ENCODE data around the gene CHCT1.

Gene CHCT1

GRCh38 chr17:60392042-60392844, 30.0 kb upstream of the CHCT1 start, which contains the start of gene USP32:
Gene USP32, minus strand, starts transcription at chr17:60392133. Its CDS starts 194 bp downstream, at chr17:60391939.
- Histone ChIP-seq H3K9ac (ENCODE audit: insufficient read length, low read depth) (peak within 1 kb of the TSS; percentile 100), H3K4me3 (ENCODE audit: insufficient read length, low read depth) (peak within 1 kb of the TSS; percentile 98), H3K27me3 (ENCODE audit: insufficient read depth, insufficient read length) (no peaks in the 10 kb centered on the region), H3K4me1 (ENCODE audit: insufficient read depth, insufficient read length) (no peaks in the 10 kb centered on the region), H3K36me3 (ENCODE audit: insufficient read depth, insufficient read length, low read length) (no peaks in the 10 kb centered on the region), H3K9me3 (ENCODE audit: insufficient read depth, low read length) (no peaks in the 10 kb centered on the region)
- TF ChIP-seq YY1 (IDR thresholded peaks at IDR 0.05; ENCODE audit: insufficient read depth, insufficient read length) (peak; percentile 4), ZNF274 (IDR thresholded peaks at IDR 0.05; ENCODE audit: low read depth, low read length) (no peak)
- DNase-seq (ENCODE audit: low read depth, low spot score), result peak; percentile 93

DNA sequence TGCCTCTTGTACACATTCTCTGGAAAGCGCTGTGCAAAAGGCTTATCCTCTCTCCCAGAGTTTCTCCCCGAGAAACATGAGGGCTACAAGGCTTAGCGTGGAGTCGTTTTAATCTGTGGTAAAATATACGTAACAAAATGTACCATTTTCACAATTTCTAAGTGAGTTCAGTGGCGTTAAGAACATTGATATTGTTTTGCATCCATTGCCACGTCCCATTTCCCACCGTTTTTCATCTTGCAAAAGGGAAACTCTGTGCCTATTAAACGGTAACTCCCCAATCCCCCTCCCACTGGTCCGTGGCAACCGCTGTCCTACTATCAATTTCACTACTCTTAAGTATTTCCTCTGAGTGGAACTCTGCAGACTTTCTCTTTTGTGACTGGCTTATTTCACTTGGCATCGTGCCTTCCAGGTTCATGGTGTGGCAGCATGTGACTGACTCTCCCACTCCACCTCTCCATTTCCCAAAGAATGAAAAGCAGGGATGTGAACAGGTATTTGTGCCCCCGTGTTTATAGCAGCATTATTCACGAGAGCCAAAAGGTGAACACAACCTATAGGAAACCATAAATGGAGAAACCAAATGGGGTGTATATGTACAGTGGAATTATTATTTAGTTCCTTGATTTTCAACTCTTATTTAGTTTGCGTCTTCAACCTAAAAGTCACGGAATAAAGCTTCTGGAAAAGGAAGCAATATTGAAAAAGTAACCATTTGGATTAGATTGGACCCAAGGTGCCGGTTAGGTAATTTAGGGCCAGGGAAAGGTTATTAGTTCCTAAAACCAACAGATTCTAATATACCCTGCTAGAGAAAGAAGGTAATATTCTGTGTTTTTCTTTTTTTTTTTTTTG, 29.2 kb upstream of the CHCT1 start:
- H3K4me1 ChIP-seq (ENCODE audit: insufficient read depth, insufficient read length), result no peaks in the 10 kb centered on the region
- no peak for DNase-seq (ENCODE audit: low read depth, low spot score)
- peak overlapping the region; percentile 98 for H3K4me3 ChIP-seq (ENCODE audit: insufficient read length, low read depth)
- H3K9me3 ChIP-seq (ENCODE audit: insufficient read depth, low read length), result no peaks in the 10 kb centered on the region
- no peaks in the 10 kb centered on the region for H3K36me3 ChIP-seq (ENCODE audit: insufficient read depth, insufficient read length, low read length)
- TF ChIP-seq YY1 (IDR thresholded peaks at IDR 0.05; ENCODE audit: insufficient read depth, insufficient read length) (no peak), ZNF274 (IDR thresholded peaks at IDR 0.05; ENCODE audit: low read depth, low read length) (no peak), SUZ12 (IDR thresholded peaks at IDR 0.05; ENCODE audit: extremely low read depth, insufficient read depth, insufficient read length) (no peak)
- H3K9ac ChIP-seq (ENCODE audit: insufficient read length, low read depth), result peak overlapping the region; percentile 99
- H3K27me3 ChIP-seq (ENCODE audit: insufficient read depth, insufficient read length), result no peaks in the 10 kb centered on the region

DNA sequence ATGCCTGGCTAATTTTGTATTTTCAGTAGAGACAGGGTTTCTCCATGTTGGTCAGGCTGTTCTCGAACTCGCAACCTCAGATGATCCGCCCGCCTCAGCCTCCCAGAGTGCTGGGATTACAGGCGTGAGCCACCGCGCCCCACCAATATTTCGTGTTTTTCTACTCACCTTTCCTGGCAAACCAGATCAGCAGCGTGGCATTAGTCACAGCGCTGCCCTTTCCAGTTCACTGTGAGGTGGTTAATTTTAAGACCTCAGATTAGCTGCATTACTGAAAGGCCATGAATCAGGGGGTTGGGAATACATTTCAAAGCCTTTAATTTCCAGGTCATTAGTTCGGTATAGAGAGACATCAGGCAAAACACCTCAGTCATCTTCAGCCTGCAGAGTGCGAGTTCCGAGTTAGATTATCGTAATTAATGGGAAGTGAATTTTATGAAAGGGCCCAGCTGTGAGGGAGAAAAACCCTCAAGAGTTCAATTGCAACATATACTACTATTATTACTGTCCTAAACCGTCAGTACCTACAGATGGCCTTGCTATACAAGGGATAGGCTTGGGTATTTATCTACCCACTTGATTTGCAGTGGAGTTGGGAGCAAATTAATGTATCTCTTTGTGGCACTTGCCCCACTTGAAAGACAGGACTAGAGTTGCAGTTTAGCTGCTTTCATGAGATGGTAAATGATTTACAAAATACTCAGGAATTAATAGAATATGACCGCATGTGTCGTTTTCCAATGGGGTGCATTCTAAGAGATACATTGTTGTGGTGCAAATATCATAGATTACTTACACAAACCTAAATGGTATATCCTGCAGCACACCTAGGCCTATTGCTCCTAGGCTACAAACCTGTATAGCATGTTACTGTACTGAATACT, 28.2 kb upstream of the CHCT1 start:
- TF ChIP-seq SUZ12 (IDR thresholded peaks at IDR 0.05; ENCODE audit: extremely low read depth, insufficient read depth, insufficient read length), result no peak
- TF ChIP-seq YY1 (IDR thresholded peaks at IDR 0.05; ENCODE audit: insufficient read depth, insufficient read length), result no peak
- TF ChIP-seq ZNF274 (IDR thresholded peaks at IDR 0.05; ENCODE audit: low read depth, low read length), result no peak
- Histone ChIP-seq H3K9ac (ENCODE audit: insufficient read length, low read depth) (no peak overlapping the region), H3K27me3 (ENCODE audit: insufficient read depth, insufficient read length) (no peaks in the 10 kb centered on the region), H3K4me3 (ENCODE audit: insufficient read length, low read depth) (no peak overlapping the region), H3K4me1 (ENCODE audit: insufficient read depth, insufficient read length) (no peaks in the 10 kb centered on the region), H3K9me3 (ENCODE audit: insufficient read depth, low read length) (no peaks in the 10 kb centered on the region), H3K36me3 (ENCODE audit: insufficient read depth, insufficient read length, low read length) (no peaks in the 10 kb centered on the region)
- no peak for DNase-seq (ENCODE audit: low read depth, low spot score)

- no peak overlapping the region for H3K4me3 ChIP-seq (ENCODE audit: insufficient read length, low read depth)
- no peaks in the 10 kb centered on the region for H3K27me3 ChIP-seq (ENCODE audit: insufficient read depth, insufficient read length)
- H3K36me3 ChIP-seq (ENCODE audit: insufficient read depth, insufficient read length, low read length), result no peaks in the 10 kb centered on the region
- H3K4me1 ChIP-seq (ENCODE audit: insufficient read depth, insufficient read length), result no peaks in the 10 kb centered on the region
- H3K9me3 ChIP-seq (ENCODE audit: insufficient read depth, low read length), result no peaks in the 10 kb centered on the region
- no peak overlapping the region for H3K9ac ChIP-seq (ENCODE audit: insufficient read length, low read depth)
- DNase-seq (ENCODE audit: low read depth, low spot score), result no peak
- TF ChIP-seq SUZ12 (IDR thresholded peaks at IDR 0.05; ENCODE audit: extremely low read depth, insufficient read depth, insufficient read length) (no peak), ZNF274 (IDR thresholded peaks at IDR 0.05; ENCODE audit: low read depth, low read length) (no peak), YY1 (IDR thresholded peaks at IDR 0.05; ENCODE audit: insufficient read depth, insufficient read length) (no peak)
These were observed 26.7 kb upstream of the CHCT1 start for GRCh38 chr17:60395508-60396065.

GRCh38 chr17:60396412-60396811, 25.9 kb upstream of the CHCT1 start:
- H3K36me3 ChIP-seq (ENCODE audit: insufficient read depth, insufficient read length, low read length), result no peaks in the 10 kb centered on the region
- no peak overlapping the region for H3K9ac ChIP-seq (ENCODE audit: insufficient read length, low read depth)
- H3K4me1 ChIP-seq (ENCODE audit: insufficient read depth, insufficient read length), result no peaks in the 10 kb centered on the region
- TF ChIP-seq SUZ12 (IDR thresholded peaks at IDR 0.05; ENCODE audit: extremely low read depth, insufficient read depth, insufficient read length), result no peak
- no peak for TF ChIP-seq ZNF274 (IDR thresholded peaks at IDR 0.05; ENCODE audit: low read depth, low read length)
- no peak for TF ChIP-seq YY1 (IDR thresholded peaks at IDR 0.05; ENCODE audit: insufficient read depth, insufficient read length)
- no peaks in the 10 kb centered on the region for H3K9me3 ChIP-seq (ENCODE audit: insufficient read depth, low read length)
- H3K4me3 ChIP-seq (ENCODE audit: insufficient read length, low read depth), result no peak overlapping the region
- H3K27me3 ChIP-seq (ENCODE audit: insufficient read depth, insufficient read length), result no peaks in the 10 kb centered on the region
- no peak for DNase-seq (ENCODE audit: low read depth, low spot score)

- H3K9ac ChIP-seq (ENCODE audit: insufficient read length, low read depth), result no peak overlapping the region
- no peaks in the 10 kb centered on the region for H3K36me3 ChIP-seq (ENCODE audit: insufficient read depth, insufficient read length, low read length)
- TF ChIP-seq SUZ12 (IDR thresholded peaks at IDR 0.05; ENCODE audit: extremely low read depth, insufficient read depth, insufficient read length) (no peak), YY1 (IDR thresholded peaks at IDR 0.05; ENCODE audit: insufficient read depth, insufficient read length) (no peak)
- no peak overlapping the region for H3K4me3 ChIP-seq (ENCODE audit: insufficient read length, low read depth)
- no peak for DNase-seq (ENCODE audit: low read depth, low spot score)
- H3K9me3 ChIP-seq (ENCODE audit: insufficient read depth, low read length), result no peaks in the 10 kb centered on the region
- H3K4me1 ChIP-seq (ENCODE audit: insufficient read depth, insufficient read length), result no peaks in the 10 kb centered on the region
- no peaks in the 10 kb centered on the region for H3K27me3 ChIP-seq (ENCODE audit: insufficient read depth, insufficient read length)
These were observed 23.9 kb upstream of the CHCT1 start for GRCh38 chr17:60398227-60398959.

Data from NT2/D1 (cell line).